Measurements from ENCODE around the gene ABCA6.

GRCh38 chr17:69030169-69030568, 111.5 kb downstream of the ABCA6 start:
- no peak for TF ChIP-seq CTCF (IDR thresholded peaks at IDR 0.05; ENCODE audit: poor library complexity)
- no peak for TF ChIP-seq EZH2phosphoT487 (IDR thresholded peaks at IDR 0.05; ENCODE audit: low read depth, severe bottlenecking, unreplicated experiment)
- TF ChIP-seq EZH2 (IDR thresholded peaks at IDR 0.05; ENCODE audit: borderline replicate concordance): no peak
